ENCODE measurements around the gene ZNF750. TPM values are rescaled to one million over a fixed set of nuclear protein-coding genes. Genes with fewer than 3 reads are reported as not detected.
A peak's percentile ranks its signal among the peaks of the same experiment; 100 is the strongest.

The ZNF750 gene
- total RNA-seq, 1 donor from 2014 or later = 0.13 TPM

- intact Hi-C loops (cut with DNase I) = no loop called here
- ATAC-seq (ENCODE audit: poor library complexity) = no peak
- no peak for DNase-seq
Measured at GRCh38 chr17:82841921-82842596, 2.2 kb upstream of the ZNF750 start.

GRCh38 chr17:82840431-82840831, 609 bp upstream of the ZNF750 start:
- intact Hi-C loops (cut with DNase I) = no loop called here
- DNase-seq (no peak), ATAC-seq (ENCODE audit: poor library complexity) (no peak)

- DNase-seq = peak; percentile 76
- ATAC-seq (ENCODE audit: poor library complexity) = peak; percentile 84
- intact Hi-C loops (cut with DNase I) = no loop called here
Measured at GRCh38 chr17:82838386-82839063, 1.3 kb downstream of the ZNF750 start.

- intact Hi-C loops (cut with DNase I) = no loop called here
- no peak for DNase-seq
- peak; percentile 16 for ATAC-seq (ENCODE audit: poor library complexity)
Measured at GRCh38 chr17:82837586-82838320, 2.1 kb downstream of the ZNF750 start.

- peak; percentile 20 for DNase-seq
- ATAC-seq (ENCODE audit: poor library complexity) = peak; percentile 21
- intact Hi-C loops (cut with DNase I) = no loop called here
Measured at GRCh38 chr17:82836823-82837357, 2.9 kb downstream of the ZNF750 start.

GRCh38 chr17:82835766-82836512, 3.9 kb downstream of the ZNF750 start:
- intact Hi-C loops (cut with DNase I) = no loop called here
- ATAC-seq (ENCODE audit: poor library complexity) = no peak
- peak; percentile 40 for DNase-seq

GRCh38 chr17:82835122-82835521, 4.7 kb downstream of the ZNF750 start:
- intact Hi-C loops (cut with DNase I) = no loop called here
- ATAC-seq (ENCODE audit: poor library complexity) (no peak), DNase-seq (peak; percentile 30)

- ATAC-seq (ENCODE audit: poor library complexity) (no peak), DNase-seq (peak; percentile 20)
- intact Hi-C loops (cut with DNase I) = no loop called here
Measured at GRCh38 chr17:82832881-82833475, 6.8 kb downstream of the ZNF750 start.

- intact Hi-C loops (cut with DNase I) = no loop called here
- ATAC-seq (ENCODE audit: poor library complexity) (no peak), DNase-seq (peak; percentile 22)
Measured at GRCh38 chr17:82832411-82832810, 7.4 kb downstream of the ZNF750 start.

GRCh38 chr17:82831818-82832200, 8.0 kb downstream of the ZNF750 start:
- DNase-seq (peak; percentile 36), ATAC-seq (ENCODE audit: poor library complexity) (no peak)
- intact Hi-C loops (cut with DNase I) = no loop called here

GRCh38 chr17:82831041-82831817, 8.6 kb downstream of the ZNF750 start:
- ATAC-seq (ENCODE audit: poor library complexity) (no peak), DNase-seq (peak; percentile 34)
- intact Hi-C loops (cut with DNase I) = no loop called here

- DNase-seq (peak; percentile 91), ATAC-seq (ENCODE audit: poor library complexity) (peak; percentile 74)
- intact Hi-C loops (cut with DNase I) = no loop called here
Measured at GRCh38 chr17:82830249-82830661, 9.6 kb downstream of the ZNF750 start.

GRCh38 chr17:82828875-82829487, 10.8 kb downstream of the ZNF750 start:
- DNase-seq = peak; percentile 10
- no peak for ATAC-seq (ENCODE audit: poor library complexity)
- intact Hi-C loops (cut with DNase I) = no loop called here

- intact Hi-C loops (cut with DNase I) = no loop called here
- DNase-seq (no peak), ATAC-seq (ENCODE audit: poor library complexity) (no peak)
Measured at GRCh38 chr17:82826956-82827355, 12.9 kb downstream of the ZNF750 start.

GRCh38 chr17:82826211-82826610, 13.6 kb downstream of the ZNF750 start:
- DNase-seq = no peak

GRCh38 chr17:82825540-82826124, 14.2 kb downstream of the ZNF750 start:
- ATAC-seq (ENCODE audit: poor library complexity) = no peak
- intact Hi-C loops (cut with DNase I) = no loop called here

More at GRCh38 chr17:82826211-82826610, 13.6 kb downstream of the ZNF750 start:
- intact Hi-C loops (cut with DNase I) = no loop called here
- no peak for ATAC-seq (ENCODE audit: poor library complexity)

GRCh38 chr17:82823004-82823403, 16.8 kb downstream of the ZNF750 start:
- DNase-seq = peak; percentile 37
- intact Hi-C loops (cut with DNase I) = no loop called here
- no peak for ATAC-seq (ENCODE audit: poor library complexity)

More at GRCh38 chr17:82825540-82826124, 14.2 kb downstream of the ZNF750 start:
- DNase-seq = peak; percentile 17
